GM10266 (cell line): ENCODE data around the gene FIGNL2.

ENCODE experiments used
- DNase-seq: peaks from one replicate; pipeline ENCODE4 v3.0.0; 2012; ENCODE audit errors: extremely low spot score
- TF ChIP-seq, protein P1 (sequence below): IDR thresholded peaks from 2 replicates; pipeline ENCODE4 v1.5.1; 2012; ENCODE audit warnings: mild to moderate bottlenecking, low read depth; ENCODE audit not compliant: control insufficient read depth, insufficient read depth; ENCODE audit errors: missing control alignments

FIGNL2 gene

DNA sequence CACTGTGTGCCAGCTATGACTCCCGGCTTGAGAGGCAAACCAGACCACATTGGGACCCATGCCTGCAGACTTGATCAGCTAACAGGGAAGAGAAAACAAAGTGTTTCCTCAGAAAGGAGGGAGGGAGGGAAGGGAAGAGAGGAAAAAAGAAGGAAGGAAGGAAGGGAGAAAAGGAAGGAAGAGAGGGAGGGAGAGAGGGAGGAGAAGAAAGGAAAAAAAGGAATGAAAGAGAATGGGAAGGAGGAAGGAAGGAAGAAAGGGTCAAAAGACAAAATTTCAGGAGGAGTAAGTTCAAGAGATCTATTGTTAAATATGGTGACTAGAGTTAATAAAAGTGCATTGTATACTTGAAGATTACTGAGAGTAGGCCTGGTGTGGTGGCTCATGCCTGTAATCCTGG, 18.9 kb downstream of the FIGNL2 start:
- no peak for DNase-seq
- TF ChIP-seq, protein P1, sequence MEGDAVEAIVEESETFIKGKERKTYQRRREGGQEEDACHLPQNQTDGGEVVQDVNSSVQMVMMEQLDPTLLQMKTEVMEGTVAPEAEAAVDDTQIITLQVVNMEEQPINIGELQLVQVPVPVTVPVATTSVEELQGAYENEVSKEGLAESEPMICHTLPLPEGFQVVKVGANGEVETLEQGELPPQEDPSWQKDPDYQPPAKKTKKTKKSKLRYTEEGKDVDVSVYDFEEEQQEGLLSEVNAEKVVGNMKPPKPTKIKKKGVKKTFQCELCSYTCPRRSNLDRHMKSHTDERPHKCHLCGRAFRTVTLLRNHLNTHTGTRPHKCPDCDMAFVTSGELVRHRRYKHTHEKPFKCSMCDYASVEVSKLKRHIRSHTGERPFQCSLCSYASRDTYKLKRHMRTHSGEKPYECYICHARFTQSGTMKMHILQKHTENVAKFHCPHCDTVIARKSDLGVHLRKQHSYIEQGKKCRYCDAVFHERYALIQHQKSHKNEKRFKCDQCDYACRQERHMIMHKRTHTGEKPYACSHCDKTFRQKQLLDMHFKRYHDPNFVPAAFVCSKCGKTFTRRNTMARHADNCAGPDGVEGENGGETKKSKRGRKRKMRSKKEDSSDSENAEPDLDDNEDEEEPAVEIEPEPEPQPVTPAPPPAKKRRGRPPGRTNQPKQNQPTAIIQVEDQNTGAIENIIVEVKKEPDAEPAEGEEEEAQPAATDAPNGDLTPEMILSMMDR: no peak

DNA sequence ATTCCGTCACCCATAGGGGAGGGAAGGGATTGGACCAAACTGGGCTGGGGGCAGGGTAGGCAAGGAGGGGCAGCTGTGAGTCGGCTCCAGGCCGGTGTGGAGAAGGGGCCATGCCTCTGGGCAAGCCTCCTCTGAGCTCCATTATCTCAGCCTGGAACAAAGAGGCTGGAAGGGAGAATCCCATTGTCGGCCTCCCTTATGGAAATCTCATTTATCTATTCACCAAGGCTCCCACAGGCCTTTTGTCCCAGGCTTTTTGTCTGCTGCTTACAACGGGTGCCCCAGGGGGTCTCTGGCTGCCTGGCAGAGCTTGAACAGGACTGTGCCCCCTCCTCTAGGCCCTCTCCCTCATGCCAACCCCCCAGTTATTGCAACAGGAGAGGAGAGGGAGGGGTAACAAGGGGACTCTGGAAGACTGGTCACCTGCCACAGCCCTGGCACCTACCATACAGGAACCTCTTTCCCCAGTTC, 19.5 kb downstream of the FIGNL2 start:
- TF ChIP-seq, protein P1: no peak
- no peak for DNase-seq

DNA sequence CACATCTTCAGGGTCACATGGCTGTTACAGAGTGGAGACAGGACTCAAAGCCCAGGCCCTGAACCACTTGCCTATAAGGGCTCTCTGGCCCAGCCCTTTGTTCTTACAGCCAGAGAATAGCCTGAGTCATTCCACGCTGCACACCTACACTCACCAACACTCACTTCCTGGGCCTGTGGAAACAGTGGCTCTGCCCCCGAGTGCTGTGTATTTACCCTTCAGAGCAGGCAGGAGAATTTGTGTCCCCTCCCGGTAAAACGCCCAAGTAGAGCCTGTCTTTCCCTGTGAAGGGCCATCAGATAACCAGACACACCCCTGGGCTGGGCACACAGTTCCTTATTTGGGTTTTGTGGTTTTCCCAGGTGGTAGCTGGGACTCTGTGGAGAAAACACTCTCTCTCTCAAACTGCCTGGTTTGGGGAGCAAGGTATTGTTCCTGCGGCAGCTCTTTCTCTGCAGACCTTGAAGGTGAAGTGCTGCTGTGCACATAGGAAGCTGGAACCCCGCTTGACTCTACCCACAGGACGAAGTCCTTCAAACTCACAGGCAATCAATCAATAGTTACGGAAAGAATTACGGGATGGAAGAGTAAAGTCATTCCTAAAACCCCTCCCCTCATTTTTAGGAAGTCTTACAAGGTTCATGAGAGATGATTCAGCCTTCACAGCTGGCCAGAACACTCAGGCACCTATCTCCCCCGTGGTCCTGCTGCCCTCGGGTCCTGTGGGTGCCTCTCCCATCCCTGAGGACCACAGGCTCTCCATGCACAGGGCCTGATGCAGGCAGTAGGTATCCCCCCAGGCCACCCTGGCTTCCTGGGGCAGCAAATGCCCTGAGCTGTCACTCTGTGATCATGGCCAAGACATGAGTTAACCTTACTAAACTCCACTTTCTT, 20.3 kb downstream of the FIGNL2 start:
- TF ChIP-seq, protein P1: no peak
- DNase-seq: no peak

DNA sequence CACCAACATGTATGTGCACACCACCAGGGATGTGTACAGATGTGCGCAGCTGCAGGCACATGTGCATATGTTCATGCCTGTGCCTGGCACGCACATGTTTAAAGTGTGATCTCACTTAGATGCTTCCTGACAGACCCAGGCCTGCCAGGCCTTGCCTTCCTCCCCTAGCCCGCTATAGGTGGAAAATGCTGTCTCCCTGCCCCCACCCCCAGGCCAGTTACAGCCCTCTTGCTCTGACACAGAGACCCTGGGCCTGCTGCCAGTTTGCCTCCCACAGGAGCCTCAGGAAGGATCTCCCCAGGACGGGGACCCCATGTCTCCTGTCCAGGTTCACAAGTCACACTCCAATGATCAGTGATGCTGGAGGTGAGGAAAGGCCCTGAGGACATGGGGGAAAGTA, 21.6 kb downstream of the FIGNL2 start:
- TF ChIP-seq, protein P1: no peak
- DNase-seq: no peak

DNA sequence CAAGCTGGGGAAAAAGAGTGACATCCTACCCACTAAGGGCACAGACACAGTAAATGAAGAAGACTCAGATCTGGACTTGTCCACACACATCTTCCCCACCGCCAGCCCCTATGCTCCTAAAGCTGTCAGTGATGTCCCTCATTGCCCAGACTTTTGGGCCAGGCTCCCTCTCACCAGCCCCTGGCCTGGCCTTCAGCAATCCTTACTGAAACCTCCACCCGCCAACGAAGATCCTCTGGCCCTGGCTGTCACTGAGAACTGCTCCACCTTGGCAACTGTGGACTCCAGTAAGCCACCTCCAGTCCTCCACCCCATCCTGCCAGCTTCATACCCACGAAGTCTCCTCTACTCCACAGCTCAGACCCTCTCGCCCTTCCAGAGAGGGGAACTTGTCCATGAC, 23.3 kb downstream of the FIGNL2 start:
- TF ChIP-seq, protein P1: no peak
- DNase-seq: no peak

DNA sequence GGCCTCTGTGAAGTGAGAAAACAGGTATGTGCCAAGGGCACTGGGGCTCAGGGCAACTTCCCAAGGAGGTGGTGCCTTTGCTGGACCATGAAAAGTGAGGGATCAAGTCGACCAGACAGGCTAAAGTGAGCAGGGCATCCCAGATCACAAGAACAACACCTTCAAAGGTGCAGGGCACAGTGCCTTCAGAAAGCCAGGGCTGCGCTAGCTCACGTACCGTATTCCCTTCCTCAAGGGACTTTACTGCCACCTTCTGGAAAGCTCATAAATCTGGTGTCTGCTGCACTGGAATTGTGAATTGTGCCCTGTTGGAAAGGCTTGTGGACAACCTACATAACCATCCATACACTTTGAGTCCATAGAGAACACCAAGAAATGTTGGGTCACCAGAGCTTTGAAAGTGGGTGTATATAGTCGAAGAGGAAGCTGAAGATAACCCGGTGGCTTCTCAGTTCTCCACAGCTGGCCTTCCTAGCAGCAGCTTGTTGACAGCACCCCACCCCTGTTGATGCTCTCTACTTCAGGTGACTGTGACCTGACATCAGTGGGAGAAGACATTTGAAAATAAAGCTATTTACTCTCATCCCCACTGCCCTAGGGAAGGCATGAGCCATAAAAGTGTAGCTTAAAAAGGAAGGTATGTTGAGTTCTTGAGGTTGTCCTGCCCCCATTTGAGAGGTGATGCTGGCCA, 24.5 kb downstream of the FIGNL2 start:
- DNase-seq: no peak
- TF ChIP-seq, protein P1: peak; percentile 34

DNA sequence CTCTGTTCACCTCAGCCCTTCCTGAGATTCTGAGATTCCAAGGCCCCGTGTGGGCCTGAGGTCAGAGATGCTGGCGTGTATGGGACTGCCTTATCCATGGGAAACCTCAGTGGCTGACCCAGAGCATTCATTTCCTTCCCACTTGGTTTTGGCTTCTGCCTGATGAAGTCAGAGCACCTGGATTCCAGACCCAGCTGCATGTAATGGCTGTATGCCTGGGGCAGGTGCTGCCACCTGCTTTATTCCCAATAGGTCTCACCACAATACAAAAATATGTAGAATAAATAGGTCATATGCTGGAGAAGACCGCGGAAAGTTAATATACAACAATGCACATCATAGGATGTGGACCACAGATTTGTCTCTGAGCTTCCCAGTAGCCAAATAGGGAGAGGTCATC, 25.6 kb downstream of the FIGNL2 start:
- TF ChIP-seq, protein P1: no peak
- DNase-seq: no peak
